HTR-8/SVneo (cell line): ENCODE measurements around the gene BANP.
A peak's percentile ranks its signal among the peaks of the same experiment; 100 is the strongest.
"Not testable (repeated sequence)": the region's sequence is repeated elsewhere in the genome, so short reads cannot be mapped to it uniquely, and the experiment has no call there.

Experiments used
- DNase-seq: peaks from one replicate; pipeline ENCODE4 v3.0.0; 2011; ENCODE audit warnings: low spot score, mixed read lengths; ENCODE audit not compliant: insufficient read length
- FAIRE-seq: peaks from 2 replicates; lab custom pipeline; 2011; peaks lifted over from hg19 to GRCh38; lab: Jason Lieb, UNC

Gene BANP

GRCh38 chr16:87986361-87986849 lies 35.2 kb downstream of the BANP start:
- DNase-seq, result peak; percentile 36

GRCh38 chr16:87988596-87988995 lies 37.4 kb downstream of the BANP start:
- FAIRE-seq, DNase-seq: not testable (repeated sequence)

More at GRCh38 chr16:87986361-87986849, 35.2 kb downstream of the BANP start:
- not testable (repeated sequence) for FAIRE-seq

- FAIRE-seq, DNase-seq: not testable (repeated sequence)
Observed at GRCh38 chr16:87990254-87990653, 39.0 kb downstream of the BANP start.

GRCh38 chr16:87992142-87992541 lies 40.9 kb downstream of the BANP start:
- not testable (repeated sequence) for FAIRE-seq, DNase-seq

GRCh38 chr16:87993901-87994300 lies 42.7 kb downstream of the BANP start:
- no peak for FAIRE-seq
- no peak for DNase-seq

GRCh38 chr16:87995644-87996043 lies 44.4 kb downstream of the BANP start:
- DNase-seq (no peak), FAIRE-seq (no peak)

- DNase-seq, result no peak
Observed at GRCh38 chr16:87996962-87997880, 46.0 kb downstream of the BANP start.

GRCh38 chr16:87998184-87998793 lies 47.1 kb downstream of the BANP start:
- FAIRE-seq, DNase-seq: not testable (repeated sequence)

More at GRCh38 chr16:87996962-87997880, 46.0 kb downstream of the BANP start:
- peak; percentile 85 for FAIRE-seq

- FAIRE-seq, result peak; percentile 64
- not testable (repeated sequence) for DNase-seq
Observed at GRCh38 chr16:87998992-87999391, 47.8 kb downstream of the BANP start.

- no peak for DNase-seq
- FAIRE-seq, result no peak
Observed at GRCh38 chr16:88002211-88002610, 51.0 kb downstream of the BANP start.

GRCh38 chr16:88002749-88003148 lies 51.5 kb downstream of the BANP start:
- DNase-seq (no peak), FAIRE-seq (no peak)

- DNase-seq (no peak), FAIRE-seq (no peak)
Observed at GRCh38 chr16:88003316-88003715, 52.1 kb downstream of the BANP start.

GRCh38 chr16:88003736-88004135 lies 52.5 kb downstream of the BANP start:
- no peak for DNase-seq
- FAIRE-seq, result no peak

- no peak for FAIRE-seq
Observed at GRCh38 chr16:88004391-88004790, 53.2 kb downstream of the BANP start.

GRCh38 chr16:88005181-88005581 lies 53.9 kb downstream of the BANP start:
- DNase-seq, result no peak
- FAIRE-seq, result no peak

More at GRCh38 chr16:88004391-88004790, 53.2 kb downstream of the BANP start:
- no peak for DNase-seq

- FAIRE-seq, result no peak
- no peak for DNase-seq
Observed at GRCh38 chr16:88005968-88006367, 54.7 kb downstream of the BANP start.

GRCh38 chr16:88007321-88007731 lies 56.1 kb downstream of the BANP start:
- FAIRE-seq (no peak), DNase-seq (no peak)

GRCh38 chr16:88008840-88009239 lies 57.6 kb downstream of the BANP start:
- DNase-seq, result no peak
- FAIRE-seq, result no peak

GRCh38 chr16:88009563-88010342 lies 58.5 kb downstream of the BANP start:
- no peak for FAIRE-seq
- no peak for DNase-seq

GRCh38 chr16:88010343-88010967 lies 59.2 kb downstream of the BANP start:
- DNase-seq, result no peak
- FAIRE-seq, result peak; percentile 95
